Activated T-cell treated with anti-CD3 and anti-CD28 coated beads, Interleukin-2, amount 50 U/mL, for 72 hours (primary cell): Measurements from ENCODE around the gene SCLY. TPM values are rescaled to one million over a fixed set of nuclear protein-coding genes. Genes with fewer than 3 reads are reported as not detected.

Experiments used
- ATAC-seq, 2 donors: fragments of 150-1000 bp; cut with Tn5 transposase; replicated peaks in 1 of 2; 2 replicates each; pipeline ENCODE4 v1.10.0; 2021; ENCODE audit warnings: moderate library complexity in 2 of 2, mild to moderate bottlenecking in 1 of 2
- DNase-seq, 2 donors: peaks; one replicate each; pipeline ENCODE4 v3.0.0; 2021 to 2022; ENCODE audit warnings: mixed read lengths in 1 of 2
- H3K27ac Mint-ChIP-seq: one replicate; pipeline ENCODE4 v1.8.0; 2022; ENCODE audit warnings: mild to moderate bottlenecking, moderate library complexity, mixed read lengths
- H3K27me3 Mint-ChIP-seq: one replicate; pipeline ENCODE4 v1.8.0; 2022; ENCODE audit warnings: low read depth, mixed read lengths
- H3K36me3 Mint-ChIP-seq, 2 donors: one replicate each; pipeline ENCODE4 v1.8.0; 2022; ENCODE audit warnings: mixed read lengths in 2 of 2, mild to moderate bottlenecking in 1 of 2; ENCODE audit not compliant: insufficient read depth in 2 of 2
- H3K4me1 Mint-ChIP-seq: one replicate; pipeline ENCODE4 v1.8.0; 2022; ENCODE audit warnings: low read depth, mixed read lengths
- H3K4me3 Mint-ChIP-seq, 2 donors: one replicate each; pipeline ENCODE4 v1.8.0; 2022; ENCODE audit warnings: mild to moderate bottlenecking in 2 of 2, mixed read lengths in 2 of 2, moderate library complexity in 2 of 2
- H3K9me3 Mint-ChIP-seq, 2 donors: one replicate each; pipeline ENCODE4 v1.8.0; 2022; ENCODE audit warnings: mixed read lengths in 2 of 2
- total RNA-seq, 2 donors: library from RNA; stranded (reverse); gene quantifications; one replicate each; pipeline ENCODE4 v1.2.3, GENCODE V29; 2022

Gene SCLY
- total RNA-seq, 2 donors from 2014 or later = 36.3 to 38.2 TPM

- peaks cover 0 to 7% of the 10 kb centered on the region in 2 donors for H3K36me3 Mint-ChIP-seq
- no peak overlapping the region for H3K27ac Mint-ChIP-seq
- peaks cover 4% of the 10 kb centered on the region in 2 donors for H3K9me3 Mint-ChIP-seq
- no peak for DNase-seq
- H3K4me1 Mint-ChIP-seq = no peaks in the 10 kb centered on the region
- H3K4me3 Mint-ChIP-seq = no peak overlapping the region
- no peak for ATAC-seq
- peaks cover 18% of the 10 kb centered on the region for H3K27me3 Mint-ChIP-seq
Observed at GRCh38 chr2:238117199-238118154, 56.7 kb downstream of the SCLY start.

DNA sequence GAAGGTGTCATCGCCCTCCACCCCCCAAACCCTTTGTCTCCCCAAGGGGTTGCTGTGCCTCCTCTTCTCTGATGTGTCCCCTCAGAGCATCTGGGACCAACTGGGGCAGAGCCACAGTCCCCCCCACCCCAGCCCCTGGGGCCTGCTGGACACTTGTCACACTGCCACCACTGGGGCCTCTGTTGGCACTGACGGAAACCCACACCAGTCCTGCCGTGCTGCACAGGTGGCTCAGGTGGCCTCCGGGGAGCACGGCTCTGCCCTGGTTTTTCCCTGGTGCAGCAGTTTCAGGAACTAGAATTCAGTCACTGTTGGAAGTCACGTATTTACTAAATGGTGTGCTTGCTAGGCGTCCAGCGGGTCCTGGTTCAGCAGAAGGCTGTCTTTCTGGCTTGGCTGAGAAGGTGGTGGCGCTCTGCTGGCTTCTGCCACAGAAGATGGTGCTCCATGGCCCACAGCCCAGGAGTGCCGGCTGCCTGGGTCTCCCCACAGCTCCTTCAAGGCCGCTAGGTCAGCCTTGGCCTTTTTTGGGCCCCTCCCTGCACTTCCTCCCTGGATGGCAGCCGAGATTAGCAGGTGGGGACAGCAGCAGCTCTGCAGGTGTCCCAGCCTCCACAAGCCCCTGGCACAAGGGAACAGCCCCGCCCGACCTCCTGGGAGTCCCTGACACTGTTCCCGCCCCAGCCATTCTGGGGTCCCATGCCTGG is 59.1 kb downstream of the SCLY start:
- ATAC-seq = no peak
- H3K36me3 Mint-ChIP-seq = no peaks in the 10 kb centered on the region
- H3K4me3 Mint-ChIP-seq = no peak overlapping the region
- H3K27ac Mint-ChIP-seq = no peak overlapping the region
- no peaks in the 10 kb centered on the region for H3K4me1 Mint-ChIP-seq
- no peak for DNase-seq
- peaks cover 18% of the 10 kb centered on the region for H3K27me3 Mint-ChIP-seq
- no peaks in the 10 kb centered on the region for H3K9me3 Mint-ChIP-seq

DNA sequence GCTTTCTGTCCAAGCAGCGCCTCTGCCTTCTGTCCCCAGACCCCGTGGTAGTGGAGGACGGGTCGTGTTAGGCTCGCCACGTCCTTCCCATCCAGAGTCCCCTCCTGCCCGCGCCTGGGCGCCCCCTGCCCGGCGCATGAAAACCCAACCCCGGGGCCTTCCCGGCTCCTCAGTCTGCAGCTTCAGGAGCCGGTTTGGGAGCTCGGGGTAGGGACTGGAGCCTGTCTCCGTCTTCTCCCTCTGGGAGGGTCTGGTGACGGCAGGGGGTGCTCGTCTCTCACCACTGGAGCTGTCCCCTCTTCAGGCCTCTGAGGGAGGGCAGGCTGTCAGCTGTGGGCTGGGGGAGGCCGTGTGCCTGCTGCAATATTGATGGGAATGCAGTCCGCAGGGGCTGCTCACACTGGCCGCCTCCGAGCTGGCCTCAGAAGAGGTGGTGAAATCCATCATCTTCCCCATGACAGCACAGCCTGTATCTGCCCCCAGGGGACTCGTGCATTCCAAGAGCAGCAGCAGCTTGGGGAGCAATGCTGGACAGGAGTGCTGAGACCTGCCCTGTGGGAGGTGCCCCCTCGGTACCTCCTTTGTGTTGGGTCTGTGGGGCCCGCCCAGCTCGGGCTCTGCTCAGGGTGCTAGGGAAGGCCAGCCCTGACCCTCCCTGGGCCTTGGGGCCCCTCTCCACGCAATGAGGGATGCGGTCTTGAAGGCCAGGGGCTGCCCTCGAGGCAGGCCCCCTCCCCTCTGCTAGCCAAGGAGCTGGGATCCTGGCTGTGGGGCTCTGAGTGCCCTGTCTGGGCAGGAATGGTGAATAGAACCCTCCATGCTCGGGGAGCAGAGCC is 59.9 kb downstream of the SCLY start:
- H3K36me3 Mint-ChIP-seq = no peaks in the 10 kb centered on the region
- H3K9me3 Mint-ChIP-seq = no peaks in the 10 kb centered on the region
- H3K27ac Mint-ChIP-seq = no peak overlapping the region
- DNase-seq (no peak), ATAC-seq (no peak)
- H3K4me1 Mint-ChIP-seq = no peaks in the 10 kb centered on the region
- H3K4me3 Mint-ChIP-seq = no peak overlapping the region
- H3K27me3 Mint-ChIP-seq = peaks cover 18% of the 10 kb centered on the region

DNA sequence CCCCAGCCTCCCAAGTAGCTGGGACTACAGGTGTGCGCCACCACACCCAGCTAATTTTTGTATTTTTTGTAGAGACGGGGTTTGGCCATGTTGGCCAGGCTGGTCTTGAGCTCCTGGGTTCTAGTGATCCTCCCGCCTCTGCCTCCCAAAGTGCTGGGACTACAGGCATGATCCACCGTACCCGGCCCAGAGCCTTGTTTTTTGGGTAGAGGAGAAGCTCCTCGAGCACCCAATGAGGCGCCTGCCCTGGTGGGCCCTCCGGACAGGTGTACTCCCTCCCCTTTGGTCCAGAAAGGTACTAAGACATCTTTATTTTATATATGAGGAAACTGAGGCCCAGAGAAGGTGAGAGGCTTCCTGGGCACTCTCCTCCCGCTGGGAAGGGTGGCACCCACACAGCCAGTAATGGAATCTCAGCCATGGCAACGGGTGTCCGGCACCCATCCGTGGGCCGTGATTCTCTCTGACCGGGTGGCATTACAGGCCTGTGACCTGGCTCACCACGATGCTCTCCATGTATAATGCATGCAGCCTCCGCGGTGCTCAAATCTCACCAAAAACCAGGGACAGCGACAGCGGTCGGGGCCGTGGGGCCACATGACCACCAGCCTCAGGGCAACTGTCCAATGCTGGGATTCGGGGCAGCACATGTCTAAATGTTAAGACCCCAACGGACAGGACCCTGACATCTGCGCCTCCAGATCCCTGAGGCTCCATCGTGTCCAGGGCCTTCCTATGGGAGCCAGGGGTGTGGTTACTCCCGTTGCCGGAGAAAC is 60.9 kb downstream of the SCLY start:
- H3K27me3 Mint-ChIP-seq = peaks cover 18% of the 10 kb centered on the region
- no peaks in the 10 kb centered on the region for H3K4me1 Mint-ChIP-seq
- H3K4me3 Mint-ChIP-seq = no peak overlapping the region
- H3K36me3 Mint-ChIP-seq = no peaks in the 10 kb centered on the region
- ATAC-seq (no peak), DNase-seq (no peak)
- no peak overlapping the region for H3K27ac Mint-ChIP-seq
- H3K9me3 Mint-ChIP-seq = no peaks in the 10 kb centered on the region

DNA sequence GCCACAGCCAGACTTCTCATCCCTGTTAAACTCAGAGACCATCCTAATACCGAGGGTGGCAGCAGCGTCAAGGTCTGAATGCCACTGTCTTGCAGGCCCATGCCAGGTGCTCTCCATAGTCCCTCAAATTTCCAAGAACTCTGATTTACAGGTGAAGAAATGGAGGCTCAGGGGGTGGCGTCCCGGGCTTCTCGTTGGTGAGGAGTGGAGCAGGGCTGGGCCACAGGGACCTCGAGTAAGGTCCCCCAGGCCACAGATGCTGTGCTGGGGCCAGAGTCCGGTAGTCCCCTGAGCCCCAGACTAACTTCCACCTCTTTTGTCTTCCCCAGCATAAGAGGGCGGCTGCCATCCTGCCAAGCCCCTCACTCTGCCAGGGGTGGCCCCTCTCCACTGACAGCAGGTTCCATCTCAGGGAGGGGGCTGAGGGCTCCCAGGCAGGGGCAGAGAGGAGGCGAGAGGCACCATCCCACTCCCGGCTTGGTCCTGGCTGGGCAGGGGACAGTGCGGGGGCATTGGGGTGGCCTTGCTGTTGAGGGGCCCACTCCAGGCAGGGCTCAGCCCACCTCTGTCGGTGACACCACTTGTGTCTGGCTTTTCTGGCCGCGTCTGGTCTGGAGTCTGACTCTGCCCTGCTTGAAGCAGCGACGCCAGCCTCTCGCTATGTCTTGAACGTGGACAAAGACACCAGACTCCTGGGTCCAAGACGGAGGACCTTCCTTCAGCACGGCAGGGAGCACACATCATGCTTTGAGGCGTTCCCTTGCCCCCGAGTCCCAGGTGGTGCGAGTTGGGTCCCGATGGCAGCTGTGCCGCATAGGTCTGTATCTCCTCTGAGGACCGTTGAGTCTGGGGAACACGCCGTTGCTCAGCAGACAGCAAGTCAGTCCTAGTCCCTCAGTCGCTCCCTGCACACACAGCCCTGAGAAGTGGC is 61.8 kb downstream of the SCLY start:
- Mint-ChIP-seq H3K4me3 (no peak overlapping the region), H3K9me3 (no peaks in the 10 kb centered on the region), H3K27ac (no peak overlapping the region), H3K36me3 (no peaks in the 10 kb centered on the region), H3K4me1 (no peaks in the 10 kb centered on the region), H3K27me3 (peaks cover 15% of the 10 kb centered on the region)
- ATAC-seq (no peak), DNase-seq (no peak)

DNA sequence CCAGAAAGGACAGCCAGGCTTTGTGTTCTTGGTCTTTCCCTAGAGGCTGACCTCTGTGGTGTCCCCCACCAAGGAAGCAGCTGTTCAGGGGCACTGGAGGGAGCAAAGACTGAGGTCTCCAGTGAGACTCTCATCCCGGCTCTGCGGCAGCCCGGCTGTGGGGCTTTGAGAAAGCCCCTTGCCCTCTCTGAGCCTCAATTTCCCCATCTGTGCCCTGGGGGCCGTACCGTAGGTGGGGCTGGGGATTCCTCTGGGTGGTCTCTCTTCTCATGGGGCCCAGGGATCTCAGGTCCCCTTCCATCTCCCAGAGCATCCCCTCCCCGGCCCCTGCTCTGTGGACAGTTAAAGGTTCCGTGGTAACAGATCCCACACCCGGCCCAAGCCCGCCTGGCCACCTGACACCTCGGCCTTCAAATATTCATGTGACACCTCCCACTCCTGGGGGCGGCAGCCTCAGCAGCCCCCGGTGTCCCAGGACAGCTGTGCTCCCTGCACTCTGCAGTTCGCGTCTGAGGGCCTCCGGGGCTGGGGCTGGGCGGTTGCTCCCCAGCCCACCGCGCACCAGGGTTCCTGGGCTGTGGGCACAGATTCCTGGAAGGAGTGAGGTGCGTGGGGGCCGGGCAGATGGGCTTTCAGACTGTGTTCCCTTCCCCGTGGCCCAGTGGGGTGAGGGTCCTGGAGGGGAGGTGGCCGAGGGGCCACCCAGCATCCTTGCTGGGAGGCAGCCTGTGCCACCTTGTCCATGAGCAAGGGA is 62.6 kb downstream of the SCLY start:
- ATAC-seq (no peak), DNase-seq (no peak)
- peaks cover 7% of the 10 kb centered on the region for H3K27me3 Mint-ChIP-seq
- no peaks in the 10 kb centered on the region for H3K36me3 Mint-ChIP-seq
- H3K4me1 Mint-ChIP-seq = no peaks in the 10 kb centered on the region
- no peak overlapping the region for H3K4me3 Mint-ChIP-seq
- H3K27ac Mint-ChIP-seq = no peak overlapping the region
- H3K9me3 Mint-ChIP-seq = no peaks in the 10 kb centered on the region

- Mint-ChIP-seq H3K27ac (no peak overlapping the region), H3K4me1 (no peaks in the 10 kb centered on the region), H3K9me3 (no peaks in the 10 kb centered on the region), H3K27me3 (peaks cover 1% of the 10 kb centered on the region), H3K36me3 (no peaks in the 10 kb centered on the region), H3K4me3 (no peak overlapping the region)
- no peak for ATAC-seq
- no peak for DNase-seq
Observed at GRCh38 chr2:238123991-238124470, 63.2 kb downstream of the SCLY start.

DNA sequence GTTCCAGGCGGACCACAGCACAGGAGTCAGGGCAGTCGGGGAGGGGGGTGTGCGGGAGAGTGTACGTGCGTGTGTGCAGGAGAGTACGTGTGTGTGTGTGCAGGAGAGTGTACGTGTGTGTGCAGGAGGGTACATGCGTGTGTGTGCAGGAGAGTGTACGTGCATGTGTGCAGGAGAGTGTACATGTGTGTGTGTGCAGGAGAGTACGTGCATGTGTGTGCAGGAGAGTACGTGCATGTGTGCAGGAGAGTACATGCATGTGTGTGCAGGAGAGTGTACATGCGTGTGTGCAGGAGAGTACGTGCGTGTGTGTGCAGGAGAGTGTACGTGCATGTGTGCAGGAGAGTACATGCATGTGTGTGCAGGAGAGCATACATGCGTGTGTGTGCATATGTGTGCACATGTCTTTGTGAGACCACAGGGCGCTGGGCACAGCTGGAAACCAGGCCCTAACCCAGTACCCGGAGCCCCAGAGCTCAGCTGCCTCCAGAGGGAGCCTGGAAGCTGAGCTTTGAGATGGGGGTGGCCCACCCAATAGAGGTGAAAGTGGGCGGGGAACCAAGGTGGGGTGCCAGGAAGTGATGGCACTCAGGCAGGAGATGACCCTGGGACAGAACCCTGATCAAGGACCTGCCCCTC is 63.8 kb downstream of the SCLY start:
- DNase-seq (no peak), ATAC-seq (no peak)
- Mint-ChIP-seq H3K4me1 (no peaks in the 10 kb centered on the region), H3K9me3 (no peaks in the 10 kb centered on the region), H3K36me3 (no peaks in the 10 kb centered on the region), H3K4me3 (no peak overlapping the region), H3K27ac (no peak overlapping the region), H3K27me3 (no peaks in the 10 kb centered on the region)

DNA sequence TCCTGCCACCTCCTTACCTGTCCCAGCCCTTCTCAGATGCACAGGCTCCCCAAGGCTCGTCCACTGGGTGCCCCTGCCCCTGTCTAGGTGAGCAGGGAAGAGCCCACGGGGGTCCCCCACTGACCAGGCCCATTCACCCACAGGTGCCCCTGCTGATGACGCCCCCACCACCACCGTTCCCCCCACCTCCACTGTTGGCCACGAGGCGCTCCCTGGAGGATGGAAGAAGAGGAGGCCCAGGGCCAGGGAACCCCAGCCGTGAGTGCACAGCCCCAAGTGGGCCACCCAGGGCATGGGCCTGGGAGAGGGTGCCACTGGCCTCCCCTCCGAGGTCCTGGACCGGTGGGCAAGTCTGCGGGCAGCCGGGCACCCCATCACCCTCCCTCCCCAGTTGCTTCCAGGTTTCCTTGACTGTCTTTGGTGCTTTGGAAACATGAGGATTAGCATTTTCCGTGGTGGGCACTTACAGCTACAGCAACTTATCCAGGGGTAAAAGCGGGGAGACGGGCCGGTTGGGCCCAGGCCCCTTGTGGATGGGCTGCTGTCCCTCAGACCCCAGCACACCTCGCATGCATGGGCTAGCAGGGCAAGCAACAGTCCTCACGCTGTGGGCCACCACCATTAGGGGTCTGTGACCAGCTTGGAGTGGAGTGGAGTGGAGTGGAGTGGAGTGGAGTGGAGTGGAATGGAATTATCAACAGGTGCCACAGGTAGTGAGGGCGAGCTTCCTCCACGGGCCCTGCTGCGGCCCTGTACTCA is 64.5 kb downstream of the SCLY start:
- Mint-ChIP-seq H3K9me3 (no peaks in the 10 kb centered on the region), H3K4me3 (no peak overlapping the region), H3K27me3 (no peaks in the 10 kb centered on the region), H3K36me3 (no peaks in the 10 kb centered on the region), H3K27ac (no peak overlapping the region), H3K4me1 (no peaks in the 10 kb centered on the region)
- no peak for ATAC-seq
- no peak for DNase-seq

GRCh38 chr2:238126338-238126737 is 65.5 kb downstream of the SCLY start:
- Mint-ChIP-seq H3K9me3 (no peaks in the 10 kb centered on the region), H3K27ac (no peak overlapping the region), H3K27me3 (no peaks in the 10 kb centered on the region), H3K36me3 (no peaks in the 10 kb centered on the region), H3K4me3 (no peak overlapping the region), H3K4me1 (no peaks in the 10 kb centered on the region)
- DNase-seq (no peak), ATAC-seq (no peak)
